Karpas-422 (cell line): ENCODE data around the gene RNF144A. TPM values are rescaled to one million over a fixed set of nuclear protein-coding genes. Genes with fewer than 3 reads are reported as not detected.
"Not testable (repeated sequence)": the region's sequence is repeated elsewhere in the genome, so short reads cannot be mapped to it uniquely, and the experiment has no call there.

Experiments used
- DNase-seq: peaks from one replicate; pipeline ENCODE4 v3.0.0-alpha.2; 2015
- H2AFZ ChIP-seq: fragments of 200-600 bp; sonication (generic); 2 replicates; pipeline ENCODE4 v1.6.1; 2014; ENCODE audit warnings: antibody characterized with exemption, low read length, mixed read lengths
- H3K27ac ChIP-seq: fragments of 200-600 bp; sonication (generic); 2 replicates; pipeline ENCODE4 v1.5.1; 2014; ENCODE audit warnings: mild to moderate bottlenecking, low read length, moderate library complexity
- H3K27me3 ChIP-seq: fragments of 200-600 bp; sonication (generic); 2 replicates; pipeline ENCODE4 v1.6.1; 2014; ENCODE audit warnings: low read length, mixed read lengths
- H3K36me3 ChIP-seq: fragments of 200-600 bp; sonication (generic); 2 replicates; pipeline ENCODE4 v1.6.1; 2014; ENCODE audit warnings: low read length, mixed read lengths; ENCODE audit not compliant: insufficient read depth
- H3K4me1 ChIP-seq: fragments of 200-600 bp; sonication (generic); 2 replicates; pipeline ENCODE4 v1.6.1; 2014; ENCODE audit warnings: mild to moderate bottlenecking, low read length, mixed read lengths
- H3K4me2 ChIP-seq: fragments of 200-600 bp; sonication (generic); 2 replicates; pipeline ENCODE4 v1.6.1; 2014; ENCODE audit warnings: low read length, low read depth, mild to moderate bottlenecking; ENCODE audit not compliant: poor library complexity, severe bottlenecking
- H3K4me3 ChIP-seq: fragments of 200-600 bp; sonication (generic); 2 replicates; pipeline ENCODE4 v1.5.1; 2014; ENCODE audit warnings: mild to moderate bottlenecking, antibody characterized with exemption, low read length, mixed read lengths
- H3K79me2 ChIP-seq: fragments of 200-600 bp; sonication (generic); 2 replicates; pipeline ENCODE4 v1.6.1; 2014; ENCODE audit warnings: mild to moderate bottlenecking, low read length, mixed read lengths
- H3K9ac ChIP-seq: fragments of 200-600 bp; sonication (generic); 2 replicates; pipeline ENCODE4 v1.6.0; 2014; ENCODE audit warnings: low read length
- H3K9me2 ChIP-seq: fragments of 200-600 bp; sonication (generic), shearing (Covaris generic); replicated peaks from 2 replicates; pipeline ENCODE4 v1.6.0; 2014; ENCODE audit warnings: mild to moderate bottlenecking, low read length, moderate library complexity; ENCODE audit not compliant: insufficient read depth
- H3K9me3 ChIP-seq: fragments of 300-700, 200-600 bp; sonication (generic); 2 replicates; pipeline ENCODE4 v1.6.1; 2014; ENCODE audit warnings: low read length, mixed read lengths
- H4K20me1 ChIP-seq: fragments of 200-600 bp; sonication (generic); 2 replicates; pipeline ENCODE4 v1.6.1; 2014; ENCODE audit warnings: mild to moderate bottlenecking, antibody characterized with exemption, low read length, low read depth; ENCODE audit not compliant: insufficient read depth
- total RNA-seq: library from RNA; depleted of rRNA; stranded (reverse); fragments of >200 nt; shearing (Covaris generic); gene quantifications from 2 replicates; pipeline ENCODE4 v1.2.3, GENCODE V29; 2014; ENCODE audit warnings: low replicate concordance

RNF144A gene
- total RNA-seq, 1 experiment from 2014 or later: 0.07 TPM

GRCh38 chr2:6993936-6994335 is 76.7 kb downstream of the RNF144A start:
- no peak for DNase-seq
- Histone ChIP-seq H3K27me3 (no peaks in the 10 kb centered on the region), H3K27ac (no peak overlapping the region), H3K9me2 (no peaks in the 10 kb centered on the region), H3K4me2 (no peak overlapping the region), H3K9ac (no peak overlapping the region), H3K79me2 (no peaks in the 10 kb centered on the region), H3K9me3 (peaks cover 3% of the 10 kb centered on the region; the same call in 1 of the 2 replicates), H3K4me1 (no peaks in the 10 kb centered on the region), H2AFZ (no peak overlapping the region), H3K4me3 (no peak overlapping the region), H3K36me3 (no peaks in the 10 kb centered on the region), H4K20me1 (no peaks in the 10 kb centered on the region)

- Histone ChIP-seq H3K4me1 (no peaks in the 10 kb centered on the region), H3K9me3 (peaks cover 3% of the 10 kb centered on the region; the same call in 1 of the 2 replicates), H3K4me3 (no peak overlapping the region), H3K27ac (no peak overlapping the region), H3K36me3 (no peaks in the 10 kb centered on the region), H3K27me3 (no peaks in the 10 kb centered on the region), H2AFZ (no peak overlapping the region), H3K79me2 (no peaks in the 10 kb centered on the region), H3K9ac (no peak overlapping the region), H3K9me2 (no peaks in the 10 kb centered on the region), H3K4me2 (no peak overlapping the region), H4K20me1 (no peaks in the 10 kb centered on the region)
- DNase-seq: no peak
These were observed 77.4 kb downstream of the RNF144A start for GRCh38 chr2:6994536-6995128.

GRCh38 chr2:6995391-6996097 is 78.3 kb downstream of the RNF144A start:
- Histone ChIP-seq H3K9ac (no peak overlapping the region), H2AFZ (no peak overlapping the region), H4K20me1 (no peaks in the 10 kb centered on the region), H3K36me3 (no peaks in the 10 kb centered on the region), H3K27ac (no peak overlapping the region), H3K9me2 (no peaks in the 10 kb centered on the region), H3K9me3 (peaks cover 3% of the 10 kb centered on the region; the same call in 1 of the 2 replicates), H3K4me2 (no peak overlapping the region), H3K27me3 (no peaks in the 10 kb centered on the region), H3K79me2 (no peaks in the 10 kb centered on the region), H3K4me1 (no peaks in the 10 kb centered on the region), H3K4me3 (no peak overlapping the region)
- DNase-seq: no peak

- H3K9me3 ChIP-seq: no peaks in the 10 kb centered on the region
- H3K9me2 ChIP-seq: no peaks in the 10 kb centered on the region
- H2AFZ ChIP-seq: no peak overlapping the region
- no peaks in the 10 kb centered on the region for H3K36me3 ChIP-seq
- H3K79me2 ChIP-seq: no peaks in the 10 kb centered on the region
- no peak overlapping the region for H3K4me2 ChIP-seq
- no peak for DNase-seq
- H4K20me1 ChIP-seq: no peaks in the 10 kb centered on the region
- H3K4me3 ChIP-seq: no peak overlapping the region
- H3K4me1 ChIP-seq: no peaks in the 10 kb centered on the region
- no peaks in the 10 kb centered on the region for H3K27me3 ChIP-seq
- no peak overlapping the region for H3K27ac ChIP-seq
- H3K9ac ChIP-seq: no peak overlapping the region
These were observed 82.1 kb downstream of the RNF144A start for GRCh38 chr2:6999211-6999877.

- H3K36me3 ChIP-seq, H4K20me1 ChIP-seq, H3K4me1 ChIP-seq, H3K9ac ChIP-seq, H3K9me2 ChIP-seq, H3K27ac ChIP-seq, H3K79me2 ChIP-seq, DNase-seq, H3K4me2 ChIP-seq, H2AFZ ChIP-seq, H3K4me3 ChIP-seq, H3K27me3 ChIP-seq, H3K9me3 ChIP-seq: not testable (repeated sequence)
These were observed 84.2 kb downstream of the RNF144A start for GRCh38 chr2:7001395-7001794.

GRCh38 chr2:7003895-7004294 is 86.7 kb downstream of the RNF144A start:
- H2AFZ ChIP-seq: no peak overlapping the region
- H3K4me3 ChIP-seq: no peak overlapping the region
- no peaks in the 10 kb centered on the region for H3K9me2 ChIP-seq
- H3K9ac ChIP-seq: no peak overlapping the region
- no peaks in the 10 kb centered on the region for H3K36me3 ChIP-seq
- H3K4me2 ChIP-seq: no peak overlapping the region
- DNase-seq: no peak
- H3K27me3 ChIP-seq: no peaks in the 10 kb centered on the region
- no peaks in the 10 kb centered on the region for H3K79me2 ChIP-seq
- H4K20me1 ChIP-seq: no peaks in the 10 kb centered on the region
- no peaks in the 10 kb centered on the region for H3K4me1 ChIP-seq
- H3K9me3 ChIP-seq: no peaks in the 10 kb centered on the region
- H3K27ac ChIP-seq: no peak overlapping the region

GRCh38 chr2:7004636-7005035 is 87.4 kb downstream of the RNF144A start:
- H3K79me2 ChIP-seq: no peaks in the 10 kb centered on the region
- H3K9me2 ChIP-seq: no peaks in the 10 kb centered on the region
- no peak overlapping the region for H3K4me2 ChIP-seq
- H3K27me3 ChIP-seq: no peaks in the 10 kb centered on the region
- H3K4me3 ChIP-seq: no peak overlapping the region
- H3K27ac ChIP-seq: no peak overlapping the region
- no peaks in the 10 kb centered on the region for H3K4me1 ChIP-seq
- DNase-seq: no peak
- H3K9me3 ChIP-seq: no peaks in the 10 kb centered on the region
- no peaks in the 10 kb centered on the region for H4K20me1 ChIP-seq
- no peak overlapping the region for H3K9ac ChIP-seq
- no peaks in the 10 kb centered on the region for H3K36me3 ChIP-seq
- H2AFZ ChIP-seq: no peak overlapping the region

GRCh38 chr2:7007488-7007845 is 90.3 kb downstream of the RNF144A start:
- Histone ChIP-seq H3K4me2 (no peak overlapping the region), H3K9ac (no peak overlapping the region), H3K79me2 (no peaks in the 10 kb centered on the region), H3K36me3 (no peaks in the 10 kb centered on the region), H3K27me3 (no peaks in the 10 kb centered on the region), H2AFZ (no peak overlapping the region), H3K27ac (no peak overlapping the region), H3K9me2 (no peaks in the 10 kb centered on the region), H3K9me3 (no peaks in the 10 kb centered on the region), H4K20me1 (no peaks in the 10 kb centered on the region), H3K4me3 (no peak overlapping the region), H3K4me1 (no peaks in the 10 kb centered on the region)
- no peak for DNase-seq
